Activated T-cell treated with anti-CD3 and anti-CD28 coated beads, Interleukin-2, amount 50 U/mL, for 4 hours (primary cell): ENCODE results near the gene CCDC90B. TPM values are rescaled to one million over a fixed set of nuclear protein-coding genes. Genes with fewer than 3 reads are reported as not detected.

Source experiments
- ATAC-seq, 2 donors: fragments of 200-7000 bp; cut with Tn5 transposase; one replicate each; pipeline ENCODE4 v1.10.0; 2021
- DNase-seq: peaks from one replicate; pipeline ENCODE4 v3.0.0-alpha.2; 2020
- H3K27me3 Mint-ChIP-seq: one replicate; pipeline ENCODE4 v1.8.0; 2021; ENCODE audit warnings: low read depth, mixed read lengths
- H3K36me3 Mint-ChIP-seq: one replicate; pipeline ENCODE4 v1.8.0; 2022; ENCODE audit warnings: mixed read lengths; ENCODE audit not compliant: insufficient read depth
- H3K4me1 Mint-ChIP-seq: one replicate; pipeline ENCODE4 v1.8.0; 2021; ENCODE audit warnings: low read depth, mixed read lengths
- H3K4me3 Mint-ChIP-seq: one replicate; pipeline ENCODE4 v1.8.0; 2021; ENCODE audit warnings: mild to moderate bottlenecking, moderate library complexity, mixed read lengths
- H3K9me3 Mint-ChIP-seq: one replicate; pipeline ENCODE4 v1.8.0; 2021; ENCODE audit warnings: mixed read lengths
- total RNA-seq, 3 donors: library from RNA; stranded (reverse); gene quantifications; one replicate each; pipeline ENCODE4 v1.2.1, GENCODE V29; 2021

CCDC90B gene
- total RNA-seq, 3 donors from 2014 or later, result 22.8 to 30.1 (median 23.6) TPM

- Mint-ChIP-seq H3K9me3 (no peaks in the 10 kb centered on the region), H3K27me3 (no peaks in the 10 kb centered on the region), H3K4me1 (no peaks in the 10 kb centered on the region), H3K4me3 (no peak overlapping the region), H3K36me3 (no peaks in the 10 kb centered on the region)
- DNase-seq (no peak), ATAC-seq (no peak)
Observed at GRCh38 chr11:83306200-83307080, 20.3 kb upstream of the CCDC90B start.

DNA sequence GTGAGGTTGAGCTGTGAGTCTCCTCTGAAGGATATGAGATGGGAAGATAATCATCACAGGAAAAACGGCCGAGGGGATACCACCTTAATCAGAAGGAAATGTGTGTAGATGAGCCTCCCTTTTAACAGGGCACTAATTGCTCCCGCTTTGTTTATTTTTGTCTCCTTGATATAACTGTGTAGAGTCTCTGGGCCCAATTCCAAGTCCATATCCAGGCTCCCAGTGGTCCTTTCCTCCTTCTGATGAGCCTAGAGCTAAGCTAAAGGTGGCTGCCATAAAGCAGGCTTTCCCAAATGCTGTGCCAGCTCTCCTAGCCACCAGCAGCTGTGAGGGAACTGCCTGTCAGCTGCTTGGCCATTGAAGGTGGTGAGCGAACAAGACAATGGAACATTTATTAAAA lies 17.1 kb upstream of the CCDC90B start:
- no peaks in the 10 kb centered on the region for H3K9me3 Mint-ChIP-seq
- DNase-seq (no peak), ATAC-seq (no peak)
- H3K36me3 Mint-ChIP-seq, result no peaks in the 10 kb centered on the region
- no peak overlapping the region for H3K4me3 Mint-ChIP-seq
- no peaks in the 10 kb centered on the region for H3K4me1 Mint-ChIP-seq
- no peaks in the 10 kb centered on the region for H3K27me3 Mint-ChIP-seq

GRCh38 chr11:83302151-83302550 lies 16.0 kb upstream of the CCDC90B start:
- peaks cover 2% of the 10 kb centered on the region for H3K27me3 Mint-ChIP-seq
- no peaks in the 10 kb centered on the region for H3K36me3 Mint-ChIP-seq

GRCh38 chr11:83299681-83300080 lies 13.5 kb upstream of the CCDC90B start:
- Mint-ChIP-seq H3K4me1 (no peaks in the 10 kb centered on the region), H3K9me3 (no peaks in the 10 kb centered on the region), H3K36me3 (no peaks in the 10 kb centered on the region), H3K27me3 (peaks cover 2% of the 10 kb centered on the region), H3K4me3 (no peak overlapping the region)
- DNase-seq (no peak), ATAC-seq (no peak)

More at GRCh38 chr11:83302151-83302550, 16.0 kb upstream of the CCDC90B start:
- DNase-seq, result no peak
- no peak for ATAC-seq
- no peak overlapping the region for H3K4me3 Mint-ChIP-seq
- no peaks in the 10 kb centered on the region for H3K4me1 Mint-ChIP-seq
- H3K9me3 Mint-ChIP-seq, result no peaks in the 10 kb centered on the region

- no peaks in the 10 kb centered on the region for H3K36me3 Mint-ChIP-seq
- DNase-seq (no peak), ATAC-seq (no peak)
- H3K27me3 Mint-ChIP-seq, result peaks cover 5% of the 10 kb centered on the region
- no peak overlapping the region for H3K4me3 Mint-ChIP-seq
- H3K9me3 Mint-ChIP-seq, result no peaks in the 10 kb centered on the region
- H3K4me1 Mint-ChIP-seq, result peaks cover 12% of the 10 kb centered on the region
Observed at GRCh38 chr11:83294208-83294607, 8.0 kb upstream of the CCDC90B start.

GRCh38 chr11:83293457-83293774 lies 7.2 kb upstream of the CCDC90B start:
- H3K9me3 Mint-ChIP-seq, result no peaks in the 10 kb centered on the region
- no peak overlapping the region for H3K4me3 Mint-ChIP-seq
- ATAC-seq (peak in 1 of 2 donors; percentile 23), DNase-seq (no peak)
- H3K36me3 Mint-ChIP-seq, result no peaks in the 10 kb centered on the region
- H3K4me1 Mint-ChIP-seq, result peaks cover 12% of the 10 kb centered on the region
- peaks cover 5% of the 10 kb centered on the region for H3K27me3 Mint-ChIP-seq

DNA sequence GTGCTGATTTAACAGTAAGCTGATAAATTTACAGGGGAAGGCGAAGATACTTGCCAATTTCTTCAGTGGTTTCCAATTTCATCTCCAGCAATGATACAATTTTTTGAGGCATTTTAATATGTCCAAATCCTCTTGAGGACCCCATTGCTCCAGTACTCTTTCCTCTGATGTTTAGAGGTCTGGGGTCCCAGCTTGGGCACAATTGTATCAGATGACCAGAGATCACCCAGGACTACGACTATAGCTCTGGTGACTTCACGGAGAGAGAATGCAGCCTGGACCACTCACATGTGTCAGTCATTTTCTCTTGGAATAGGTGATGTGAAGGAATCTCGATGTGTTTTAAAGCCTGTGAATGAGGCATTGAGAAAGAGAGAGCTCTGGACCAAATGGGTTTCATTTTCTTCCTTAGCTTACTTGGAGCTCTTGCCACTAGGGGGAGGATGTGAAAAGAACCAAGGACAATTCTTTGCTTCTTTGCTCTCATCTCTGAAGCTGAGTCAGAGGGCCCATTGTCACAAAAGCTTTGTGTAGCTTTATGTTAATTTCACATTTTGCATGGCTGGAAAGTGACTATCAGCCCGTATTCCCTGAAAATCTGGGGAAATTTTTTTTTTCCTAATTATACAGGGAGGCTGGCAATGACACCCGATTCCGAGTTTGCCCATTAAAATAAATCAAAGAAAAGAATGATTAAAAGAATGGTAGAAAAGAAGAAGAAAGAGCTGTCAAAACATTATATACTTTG lies 6.7 kb upstream of the CCDC90B start:
- peaks cover 5% of the 10 kb centered on the region for H3K27me3 Mint-ChIP-seq
- peaks cover 12% of the 10 kb centered on the region for H3K4me1 Mint-ChIP-seq
- no peaks in the 10 kb centered on the region for H3K36me3 Mint-ChIP-seq
- DNase-seq (no peak), ATAC-seq (peak; percentile 90)
- peak overlapping the region; percentile 42 for H3K4me3 Mint-ChIP-seq
- no peaks in the 10 kb centered on the region for H3K9me3 Mint-ChIP-seq

- H3K36me3 Mint-ChIP-seq, result peaks cover 3% of the 10 kb centered on the region
- DNase-seq (no peak), ATAC-seq (no peak)
- peaks cover 37% of the 10 kb centered on the region for H3K4me1 Mint-ChIP-seq
- no peak overlapping the region for H3K4me3 Mint-ChIP-seq
- H3K27me3 Mint-ChIP-seq, result no peaks in the 10 kb centered on the region
- H3K9me3 Mint-ChIP-seq, result peaks cover 3% of the 10 kb centered on the region
Observed at GRCh38 chr11:83287631-83288030, 1.5 kb upstream of the CCDC90B start.

DNA sequence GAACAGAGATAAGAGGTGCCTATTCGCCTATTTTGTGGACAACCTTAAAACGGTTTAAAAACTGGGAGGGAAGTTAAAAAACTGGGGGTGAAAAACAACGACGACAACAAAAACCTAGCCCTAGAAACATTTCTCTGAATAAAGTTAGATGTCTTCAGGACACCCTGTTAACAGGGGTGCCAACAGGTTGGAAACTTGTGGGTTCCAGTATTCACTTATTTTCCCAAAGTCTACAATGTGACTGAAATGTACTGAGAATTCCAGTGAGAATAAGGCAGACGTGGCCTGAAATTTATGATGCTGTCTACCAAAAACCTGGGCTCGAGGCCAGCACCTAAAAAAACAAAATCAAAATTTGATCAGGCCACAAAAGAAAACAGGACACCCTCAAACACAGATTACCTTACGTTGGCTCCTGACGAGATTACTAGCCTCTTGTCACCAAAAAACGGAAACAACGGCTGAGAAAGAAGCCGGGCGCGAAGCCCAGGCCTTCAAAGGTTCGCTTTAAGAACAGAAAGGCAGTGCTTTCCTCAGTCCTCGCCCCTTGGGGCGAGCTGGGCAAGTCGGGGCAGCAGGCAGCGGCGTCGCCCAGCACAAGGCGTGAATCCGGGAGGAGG lies 906 bp downstream of the CCDC90B start:
- Mint-ChIP-seq H3K4me1 (peaks cover 46% of the 10 kb centered on the region), H3K27me3 (no peaks in the 10 kb centered on the region), H3K36me3 (peaks cover 10% of the 10 kb centered on the region), H3K4me3 (peak overlapping the region; percentile 95), H3K9me3 (peaks cover 3% of the 10 kb centered on the region)
- DNase-seq, result no peak
- peak; percentile 51 to 56 for ATAC-seq

DNA sequence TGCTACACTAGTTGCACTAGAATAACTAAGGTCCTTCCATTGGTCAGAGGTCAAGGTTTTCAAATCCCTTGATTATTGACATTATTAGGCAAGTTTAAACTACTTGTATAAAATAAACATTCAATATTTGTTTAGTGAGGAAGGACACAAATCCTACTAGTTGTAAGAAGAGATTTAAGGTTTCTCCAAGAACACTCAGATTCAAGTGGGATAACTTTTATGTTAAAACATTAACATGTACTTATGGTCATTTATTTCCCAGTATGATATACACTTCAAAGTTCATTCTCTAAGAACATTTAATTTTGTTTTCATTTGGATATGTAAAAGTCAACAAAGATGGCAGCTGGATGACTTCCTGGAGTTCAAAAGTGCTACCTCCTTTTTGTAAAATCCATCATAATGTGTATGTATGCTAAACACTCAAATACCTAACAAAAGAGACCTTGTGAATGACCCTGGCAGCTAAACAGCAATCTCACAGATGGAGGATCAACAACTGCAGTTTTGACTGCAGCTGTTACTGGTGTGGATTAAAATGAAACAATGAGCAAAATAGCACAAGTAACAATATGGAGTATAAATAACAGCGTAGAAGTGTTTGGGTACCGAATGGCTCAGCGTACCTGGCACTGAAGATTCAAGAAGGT lies 1.5 kb downstream of the CCDC90B start:
- peaks cover 3% of the 10 kb centered on the region for H3K9me3 Mint-ChIP-seq
- peak overlapping the region; percentile 95 for H3K4me3 Mint-ChIP-seq
- ATAC-seq (no peak), DNase-seq (no peak)
- no peaks in the 10 kb centered on the region for H3K27me3 Mint-ChIP-seq
- H3K36me3 Mint-ChIP-seq, result peaks cover 12% of the 10 kb centered on the region
- peaks cover 48% of the 10 kb centered on the region for H3K4me1 Mint-ChIP-seq

DNA sequence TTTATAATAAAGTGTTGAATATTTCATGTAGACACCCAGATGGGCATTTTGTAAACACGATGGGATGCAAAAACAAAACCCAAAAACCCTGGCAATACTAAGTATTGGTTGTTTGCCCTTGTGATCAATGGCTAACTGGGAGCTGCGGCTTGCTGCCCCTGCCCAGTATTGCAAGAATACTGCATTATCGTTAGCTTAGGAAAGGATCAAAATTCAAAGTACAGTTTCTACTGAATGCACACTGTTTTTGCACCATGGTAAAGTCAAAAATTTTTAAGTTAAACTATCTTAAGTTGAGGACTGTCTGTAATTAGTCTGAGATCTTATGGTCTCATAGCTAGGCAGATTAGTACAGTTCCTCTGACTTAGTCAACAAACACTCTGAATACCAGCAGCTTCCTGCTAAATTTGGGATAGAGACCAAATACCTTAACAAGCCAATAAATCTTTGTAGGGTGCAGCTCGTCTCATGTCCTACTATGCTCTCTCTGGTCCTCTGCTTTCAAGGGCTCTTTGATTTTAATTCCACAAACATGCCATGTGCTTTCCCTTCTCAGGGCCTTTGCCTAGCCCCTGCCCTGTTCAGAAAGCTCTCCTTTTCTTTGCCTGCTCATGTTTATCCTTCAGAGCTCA lies 4.0 kb downstream of the CCDC90B start:
- Mint-ChIP-seq H3K4me3 (no peak overlapping the region), H3K4me1 (peaks cover 47% of the 10 kb centered on the region), H3K36me3 (peaks cover 15% of the 10 kb centered on the region), H3K27me3 (no peaks in the 10 kb centered on the region), H3K9me3 (peaks cover 2% of the 10 kb centered on the region)
- DNase-seq, result no peak
- no peak for ATAC-seq

- H3K4me3 Mint-ChIP-seq, result no peak overlapping the region
- H3K9me3 Mint-ChIP-seq, result no peaks in the 10 kb centered on the region
- peaks cover 38% of the 10 kb centered on the region for H3K4me1 Mint-ChIP-seq
- H3K27me3 Mint-ChIP-seq, result no peaks in the 10 kb centered on the region
- DNase-seq (no peak), ATAC-seq (no peak)
- H3K36me3 Mint-ChIP-seq, result peaks cover 14% of the 10 kb centered on the region
Observed at GRCh38 chr11:83280256-83280655, 5.9 kb downstream of the CCDC90B start.

GRCh38 chr11:83278351-83278750 lies 7.8 kb downstream of the CCDC90B start:
- Mint-ChIP-seq H3K9me3 (no peaks in the 10 kb centered on the region), H3K27me3 (no peaks in the 10 kb centered on the region), H3K4me3 (no peak overlapping the region), H3K36me3 (peaks cover 26% of the 10 kb centered on the region), H3K4me1 (peaks cover 23% of the 10 kb centered on the region)
- DNase-seq (no peak), ATAC-seq (no peak)
